ENCODE data around the gene IL24. TPM values are rescaled to one million over a fixed set of nuclear protein-coding genes. Genes with fewer than 3 reads are reported as not detected.
A peak's percentile ranks its signal among the peaks of the same experiment; 100 is the strongest.
"Not testable (repeated sequence)": the region's sequence is repeated elsewhere in the genome, so short reads cannot be mapped to it uniquely, and the experiment has no call there.

IL24 gene
- total RNA-seq, 2 experiments from 2014 or later = not detected

DNA sequence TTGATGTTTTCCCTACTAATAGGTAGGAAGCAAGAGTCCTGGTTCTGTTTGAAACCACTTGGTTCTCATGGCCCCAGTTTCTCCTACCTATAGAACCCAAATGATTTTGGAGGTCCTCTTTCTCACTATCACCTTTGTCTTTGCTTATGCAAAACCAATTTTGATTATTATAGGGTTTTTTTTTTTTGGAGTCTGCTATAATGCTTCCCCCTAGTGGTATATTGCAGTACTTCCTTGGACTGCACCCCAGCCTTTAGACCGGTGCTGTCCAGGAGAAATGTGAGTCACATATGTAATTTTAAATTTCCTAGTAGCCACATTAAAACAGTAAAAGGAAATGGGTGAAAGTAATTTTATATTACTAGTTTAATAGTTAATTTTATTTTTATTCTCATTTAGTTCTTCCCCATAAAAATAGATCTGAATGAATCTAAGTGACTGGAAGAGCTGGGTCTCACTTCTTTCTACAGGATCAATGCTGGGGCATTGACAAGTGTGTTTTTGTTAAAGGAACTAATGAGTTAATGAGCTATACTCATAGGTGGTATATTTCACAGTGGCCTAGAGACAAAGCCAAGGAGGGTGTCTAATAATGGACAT lies 13.9 kb downstream of the IL24 start:
- Mint-ChIP-seq H3K9me3 (ENCODE audit: low read depth) (no peaks in the 10 kb centered on the region), H3K36me3 (peaks cover 11% of the 10 kb centered on the region), H3K27me3 (peaks cover 4% of the 10 kb centered on the region), H3K4me3 (no peak overlapping the region), H3K4me1 (peaks cover 33% of the 10 kb centered on the region), H3K27ac (no peak overlapping the region)
- ATAC-seq (peak; percentile 42), DNase-seq (peak; percentile 54)
- CTCF ChIA-PET = interaction anchor here (0.7 to 5.1 kb wide), 34 partner anchors 9 to 280 kb away, joined by 3 to 145 read pairs (median 10); partner anchors contain the start of genes FCMR, IL20 and IL24

GRCh38 chr1:206912445-206913095 lies 15.3 kb downstream of the IL24 start:
- no peak overlapping the region for H3K27ac Mint-ChIP-seq
- H3K4me1 Mint-ChIP-seq = peaks cover 40% of the 10 kb centered on the region
- CTCF ChIA-PET = interaction anchor here (0.6 to 5.1 kb wide), 69 partner anchors 9 to 305 kb away, joined by 3 to 145 read pairs (median 4); partner anchors contain the start of genes DYRK3, FCMR, IL20 and IL24
- no peaks in the 10 kb centered on the region for H3K9me3 Mint-ChIP-seq (ENCODE audit: low read depth)
- DNase-seq = peak; percentile 79
- H3K36me3 Mint-ChIP-seq = peaks cover 9% of the 10 kb centered on the region
- H3K4me3 Mint-ChIP-seq = no peak overlapping the region
- peaks cover 4% of the 10 kb centered on the region for H3K27me3 Mint-ChIP-seq
- peak; percentile 53 for ATAC-seq

DNA sequence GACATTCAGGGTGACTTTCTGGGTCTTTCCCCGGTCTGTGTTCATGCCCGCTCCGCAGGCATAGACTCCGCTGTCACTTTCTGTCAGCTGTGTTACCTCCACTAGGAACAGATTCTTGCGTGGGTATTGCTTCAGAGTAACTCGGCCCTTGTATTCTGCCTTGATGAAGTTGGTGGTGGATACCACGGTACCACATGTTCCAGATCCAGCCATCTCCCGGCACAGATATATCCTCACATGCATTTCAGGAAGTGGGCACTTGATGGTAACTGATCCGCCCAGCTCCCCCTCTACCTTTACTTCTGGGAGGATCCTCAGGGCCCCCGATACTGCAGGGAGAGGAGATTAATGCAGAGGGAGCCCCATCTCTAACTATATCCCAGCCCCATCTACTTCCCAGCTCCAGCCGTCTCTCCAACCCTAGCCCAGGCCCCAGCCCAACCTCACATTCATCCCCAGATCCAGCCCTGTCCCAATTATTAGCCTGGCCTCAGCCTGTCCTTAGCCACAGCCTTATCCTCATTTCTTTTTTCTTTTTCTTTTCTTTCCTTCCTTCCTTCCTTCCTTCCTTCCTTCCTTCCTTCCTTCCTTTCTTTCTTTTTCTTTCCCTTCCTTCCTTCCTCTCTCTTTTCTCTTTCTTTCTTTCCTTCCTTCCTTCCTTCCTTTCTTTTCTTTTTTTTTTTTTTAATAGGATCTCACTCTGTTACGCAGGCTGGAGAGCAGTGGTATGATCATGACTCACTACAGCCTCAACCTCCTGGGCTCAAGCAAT lies 16.7 kb downstream of the IL24 start:
- ATAC-seq (no peak), DNase-seq (no peak)
- Mint-ChIP-seq H3K9me3 (ENCODE audit: low read depth) (no peaks in the 10 kb centered on the region), H3K27me3 (peaks cover under 1% of the 10 kb centered on the region), H3K4me1 (peaks cover 42% of the 10 kb centered on the region), H3K27ac (no peak overlapping the region), H3K36me3 (peaks cover 9% of the 10 kb centered on the region), H3K4me3 (no peak overlapping the region)
- CTCF ChIA-PET = interaction anchor here (0.8 to 5.1 kb wide), 13 partner anchors 8 to 279 kb away, joined by 3 to 145 read pairs (median 34); partner anchors contain the start of genes DYRK3 and FCMR

- H3K27ac Mint-ChIP-seq = no peak overlapping the region
- no peak overlapping the region for H3K4me3 Mint-ChIP-seq
- no peaks in the 10 kb centered on the region for H3K27me3 Mint-ChIP-seq
- peaks cover 49% of the 10 kb centered on the region for H3K4me1 Mint-ChIP-seq
- CTCF ChIA-PET = interaction anchor here (0.7 to 5.8 kb wide), 14 partner anchors 11 to 280 kb away, joined by 3 to 145 read pairs (median 12); partner anchors contain the start of gene DYRK3
- ATAC-seq (no peak), DNase-seq (no peak)
- H3K36me3 Mint-ChIP-seq = peaks cover 12% of the 10 kb centered on the region
- H3K9me3 Mint-ChIP-seq (ENCODE audit: low read depth) = no peaks in the 10 kb centered on the region
These were observed 17.9 kb downstream of the IL24 start for GRCh38 chr1:206915030-206915735.

DNA sequence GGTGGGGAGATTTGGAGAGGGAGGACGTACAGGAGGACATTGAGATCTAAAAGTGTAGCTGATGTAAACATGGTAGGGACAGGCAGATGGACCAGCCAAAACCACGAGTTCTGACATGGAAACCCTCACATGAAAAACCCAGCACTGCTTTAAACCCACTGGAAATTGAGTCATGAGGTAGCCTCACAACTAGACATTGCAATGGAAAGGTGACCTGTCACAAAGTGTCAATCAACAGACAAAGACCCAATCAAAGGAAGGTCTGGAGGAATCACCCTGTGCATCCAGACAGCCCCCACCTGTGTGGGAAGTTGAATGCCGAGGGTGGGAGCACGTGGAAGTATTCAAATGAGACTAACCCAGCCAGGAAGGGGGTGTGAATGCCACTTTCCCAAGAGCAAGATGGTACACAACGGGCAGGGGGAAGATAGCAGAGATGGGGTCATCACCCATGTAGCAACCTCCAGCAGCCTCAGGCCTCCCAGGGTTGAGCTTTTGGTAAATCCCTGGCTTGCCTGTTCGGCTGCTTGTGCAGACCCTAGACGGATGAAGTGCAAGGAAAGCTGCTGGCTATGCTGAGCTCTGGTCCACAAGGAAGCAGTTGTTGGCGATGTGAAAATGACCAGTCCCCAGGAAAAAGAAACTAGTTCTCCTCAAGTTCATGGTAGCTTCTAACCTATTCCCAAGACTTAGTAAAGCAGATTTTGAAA lies 18.9 kb downstream of the IL24 start:
- Mint-ChIP-seq H3K4me1 (peaks cover 49% of the 10 kb centered on the region), H3K27ac (no peak overlapping the region), H3K9me3 (ENCODE audit: low read depth) (no peaks in the 10 kb centered on the region), H3K4me3 (no peak overlapping the region), H3K36me3 (peaks cover 18% of the 10 kb centered on the region), H3K27me3 (no peaks in the 10 kb centered on the region)
- DNase-seq (no peak), ATAC-seq (no peak)
- CTCF ChIA-PET = interaction anchor here (0.7 to 5.8 kb wide), 12 partner anchors 9 to 194 kb away, joined by 3 to 79 read pairs (median 6); no protein-coding TSS in a partner anchor

DNA sequence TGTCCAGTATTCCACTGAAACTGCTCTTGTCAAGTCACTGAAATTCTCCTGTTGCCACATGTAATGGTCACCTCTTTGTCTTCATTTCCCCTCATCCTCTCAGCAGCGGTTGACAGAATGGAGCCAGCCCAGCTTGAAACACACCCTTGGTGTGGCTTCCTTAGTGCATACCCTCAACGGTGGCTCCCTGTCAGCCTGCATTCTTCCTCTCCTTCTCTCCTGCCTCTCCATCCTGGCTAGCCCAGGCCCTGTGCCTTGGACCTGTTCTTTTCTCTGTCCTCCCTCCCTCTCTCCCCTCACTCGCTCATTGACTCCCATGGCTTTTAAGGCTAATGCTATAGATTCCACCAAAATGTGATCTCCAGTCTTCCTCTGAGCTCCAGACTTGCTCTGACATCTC lies 20.8 kb downstream of the IL24 start:
- Mint-ChIP-seq H3K9me3 (ENCODE audit: low read depth) (no peaks in the 10 kb centered on the region), H3K27me3 (no peaks in the 10 kb centered on the region), H3K4me3 (peak overlapping the region; percentile 2), H3K4me1 (peaks cover 41% of the 10 kb centered on the region), H3K27ac (peak overlapping the region; percentile 10), H3K36me3 (peaks cover 15% of the 10 kb centered on the region)
- ATAC-seq (no peak), DNase-seq (no peak)
- CTCF ChIA-PET = interaction anchor here (1.1 to 5.8 kb wide), 11 partner anchors 9 to 192 kb away, joined by 3 to 30 read pairs (median 7); partner anchors contain the start of gene IL20

GRCh38 chr1:206921772-206922265 lies 24.6 kb downstream of the IL24 start, which contains the start of gene FCMR:
Gene FCMR (minus strand): TSS chr1:206921941. CDS start chr1:206921854, 87 bp downstream.
- H3K9me3 Mint-ChIP-seq (ENCODE audit: low read depth) = no peaks in the 10 kb centered on the region
- no peak within 1 kb of the TSS for H3K27ac Mint-ChIP-seq
- no peaks in the 10 kb centered on the region for H3K27me3 Mint-ChIP-seq
- ATAC-seq (peak; percentile 34), DNase-seq (peak; percentile 76)
- peaks cover 13% of the 10 kb centered on the region for H3K36me3 Mint-ChIP-seq
- CTCF ChIA-PET = interaction anchor here (0.9 to 3.8 kb wide), 16 partner anchors 9 to 287 kb away, joined by 3 to 63 read pairs (median 5); partner anchors contain the start of gene IL20
- H3K4me3 Mint-ChIP-seq = no peak within 1 kb of the TSS
- peaks cover 24% of the 10 kb centered on the region for H3K4me1 Mint-ChIP-seq

GRCh38 chr1:206922524-206922923 lies 25.3 kb downstream of the IL24 start:
- no peak overlapping the region for H3K27ac Mint-ChIP-seq
- H3K9me3 Mint-ChIP-seq (ENCODE audit: low read depth) = no peaks in the 10 kb centered on the region
- no peak overlapping the region for H3K4me3 Mint-ChIP-seq
- H3K27me3 Mint-ChIP-seq = no peaks in the 10 kb centered on the region
- DNase-seq (no peak), ATAC-seq (no peak)
- H3K4me1 Mint-ChIP-seq = peaks cover 18% of the 10 kb centered on the region
- CTCF ChIA-PET = interaction anchor here (1.1 to 3.8 kb wide), 10 partner anchors 9 to 288 kb away, joined by 3 to 63 read pairs (median 11); no protein-coding TSS in a partner anchor
- peaks cover 13% of the 10 kb centered on the region for H3K36me3 Mint-ChIP-seq

DNA sequence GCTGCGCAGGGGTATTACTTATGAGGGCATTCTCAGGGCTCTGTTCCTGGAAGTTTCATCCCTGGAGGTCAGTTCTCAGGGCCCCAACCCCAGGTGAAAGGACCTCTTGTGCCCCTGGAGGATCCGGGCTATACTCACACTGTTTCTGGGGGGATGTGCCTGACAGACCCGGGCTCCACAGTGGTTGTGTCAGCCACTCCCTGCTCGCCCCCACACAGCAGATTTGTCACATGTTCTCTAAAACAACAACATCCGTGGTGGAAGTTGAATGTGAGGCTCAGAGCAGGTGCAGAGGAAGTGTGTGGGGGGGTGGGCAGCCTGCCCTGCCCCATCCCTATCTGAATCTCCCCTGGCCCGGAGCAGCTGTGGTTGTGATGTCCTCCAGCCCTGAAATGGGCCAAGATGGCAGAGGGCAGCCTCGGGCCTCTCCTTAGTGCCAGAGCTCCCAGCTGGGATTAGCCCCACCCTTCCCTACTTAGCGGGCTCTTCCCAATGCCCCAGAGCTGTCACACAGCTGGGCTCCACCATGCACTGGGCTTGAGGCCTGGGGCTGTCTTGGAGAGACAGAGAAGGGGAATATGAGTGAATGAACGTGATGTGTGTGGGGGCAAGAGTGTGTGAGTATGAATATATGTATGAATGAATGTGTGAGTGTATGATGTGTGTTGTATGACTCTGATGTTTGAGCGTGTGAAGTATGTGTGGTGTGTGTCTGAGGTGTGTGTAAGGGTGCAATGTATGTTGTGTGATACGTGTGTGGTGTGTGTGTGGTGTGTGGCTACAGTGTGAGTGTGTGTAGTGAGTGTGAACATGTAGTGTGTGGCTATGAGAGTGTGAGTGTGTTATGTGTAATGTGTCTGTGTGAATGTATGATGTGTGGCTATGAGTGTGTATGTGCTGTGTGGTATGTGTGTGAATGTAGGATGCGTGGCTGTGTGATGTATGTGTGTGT lies 26.0 kb downstream of the IL24 start:
- CTCF ChIA-PET = interaction anchor here (1.0 to 3.8 kb wide), 7 partner anchors 8 to 197 kb away, joined by 3 to 63 read pairs (median 16); no protein-coding TSS in a partner anchor
- H3K4me1 Mint-ChIP-seq = peaks cover 11% of the 10 kb centered on the region
- no peak overlapping the region for H3K27ac Mint-ChIP-seq
- ATAC-seq (peak; percentile 52), DNase-seq (peak; percentile 86)
- peaks cover 9% of the 10 kb centered on the region for H3K36me3 Mint-ChIP-seq
- no peaks in the 10 kb centered on the region for H3K27me3 Mint-ChIP-seq
- H3K9me3 Mint-ChIP-seq (ENCODE audit: low read depth) = no peaks in the 10 kb centered on the region
- H3K4me3 Mint-ChIP-seq = no peak overlapping the region

DNA sequence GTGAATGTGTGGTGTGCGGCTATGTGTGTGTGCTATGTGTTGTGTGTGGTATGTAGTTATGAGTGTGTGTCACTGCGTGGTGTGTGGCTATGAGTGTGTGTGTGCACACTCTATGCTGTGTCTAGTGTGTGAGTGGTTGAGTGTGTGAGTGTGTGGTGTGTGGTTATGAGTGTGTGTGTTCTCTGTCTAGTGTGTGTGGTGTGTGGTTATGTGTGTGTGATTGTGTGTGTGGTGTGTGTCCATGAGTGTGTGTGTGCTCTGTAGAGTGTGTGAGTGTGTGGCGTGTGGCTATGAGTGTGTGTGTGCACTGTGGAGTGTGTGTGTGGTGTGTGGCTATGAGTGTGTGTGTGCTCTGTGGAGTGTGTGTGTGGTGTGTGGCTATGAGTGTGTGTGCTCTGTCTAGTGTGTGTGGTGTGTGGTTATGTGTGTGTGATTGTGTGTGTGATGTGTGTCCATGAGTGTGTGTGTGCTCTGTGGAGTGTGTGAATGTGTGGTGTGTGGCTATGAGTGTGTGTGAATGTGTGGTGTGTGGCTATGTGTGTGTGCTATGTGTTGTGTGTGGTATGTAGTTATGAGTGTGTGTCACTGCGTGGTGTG lies 26.8 kb downstream of the IL24 start:
- not testable (repeated sequence) for H3K4me3 Mint-ChIP-seq; H3K27me3 Mint-ChIP-seq; H3K9me3 Mint-ChIP-seq (ENCODE audit: low read depth); H3K36me3 Mint-ChIP-seq; DNase-seq; H3K4me1 Mint-ChIP-seq; H3K27ac Mint-ChIP-seq; ATAC-seq
- CTCF ChIA-PET = interaction anchor here (0.9 to 4.9 kb wide), 7 partner anchors 11 to 158 kb away, joined by 3 to 63 read pairs (median 22); no protein-coding TSS in a partner anchor
